HG03432 (cell line): Measurements from ENCODE around the gene PYGL.
"Not testable (repeated sequence)": the region's sequence is repeated elsewhere in the genome, so short reads cannot be mapped to it uniquely, and the experiment has no call there.

ENCODE experiments used
- ATAC-seq: cut with Tn5 transposase; IDR thresholded peaks from one replicate; pipeline ENCODE4 v1.9.1; 2021; ENCODE audit warnings: mild to moderate bottlenecking, moderate library complexity; ENCODE audit not compliant: unreplicated experiment

The PYGL gene

GRCh38 chr14:50929506-50929905 lies 14.8 kb downstream of the PYGL start:
- ATAC-seq = no peak

- peak; percentile 68 for ATAC-seq
These were observed 16.2 kb downstream of the PYGL start for GRCh38 chr14:50928002-50928635.

- no peak for ATAC-seq
These were observed 17.4 kb downstream of the PYGL start for GRCh38 chr14:50926851-50927386.

- no peak for ATAC-seq
These were observed 19.4 kb downstream of the PYGL start for GRCh38 chr14:50924843-50925242.

- ATAC-seq = no peak
These were observed 20.0 kb downstream of the PYGL start for GRCh38 chr14:50924236-50924635.

GRCh38 chr14:50922803-50923202 lies 21.5 kb downstream of the PYGL start:
- no peak for ATAC-seq

GRCh38 chr14:50920482-50921230 lies 23.6 kb downstream of the PYGL start:
- no peak for ATAC-seq

- ATAC-seq = not testable (repeated sequence)
These were observed 24.8 kb downstream of the PYGL start for GRCh38 chr14:50919524-50919923.

GRCh38 chr14:50917449-50917848 lies 26.8 kb downstream of the PYGL start:
- no peak for ATAC-seq

- no peak for ATAC-seq
These were observed 33.5 kb downstream of the PYGL start for GRCh38 chr14:50910495-50911420.

- no peak for ATAC-seq
These were observed 37.8 kb downstream of the PYGL start for GRCh38 chr14:50906326-50907065.

- ATAC-seq = no peak
These were observed 39.6 kb downstream of the PYGL start for GRCh38 chr14:50904719-50905118.

GRCh38 chr14:50901361-50901760 lies 42.9 kb downstream of the PYGL start:
- ATAC-seq = no peak

GRCh38 chr14:50897658-50898175 lies 46.6 kb downstream of the PYGL start:
- no peak for ATAC-seq

- not testable (repeated sequence) for ATAC-seq
These were observed 47.3 kb downstream of the PYGL start for GRCh38 chr14:50897005-50897404.

GRCh38 chr14:50896421-50896820 lies 47.9 kb downstream of the PYGL start:
- not testable (repeated sequence) for ATAC-seq

GRCh38 chr14:50892255-50892654 lies 52.0 kb downstream of the PYGL start:
- no peak for ATAC-seq

GRCh38 chr14:50887476-50887875 lies 56.8 kb downstream of the PYGL start:
- no peak for ATAC-seq

- no peak for ATAC-seq
These were observed 60.5 kb downstream of the PYGL start for GRCh38 chr14:50883827-50884197.
